H1 (cell line): ENCODE results near the gene TUT4. TPM values are rescaled to one million over a fixed set of nuclear protein-coding genes. Genes with fewer than 3 reads are reported as not detected.

ENCODE experiments used
- CTCF ChIA-PET: fragments of 300-600 bp; sonication (Branson Sonifier 250); formaldehyde crosslinking; loops from one replicate; lab custom pipeline; 2021; ENCODE audit not compliant: partially characterized antibody; lab: Charles Lee
- POLR2A ChIA-PET: fragments of 300-600 bp; sonication (Branson Sonifier 250); formaldehyde crosslinking; loops from one replicate; lab custom pipeline; 2021; ENCODE audit warnings: inconsistent platforms; ENCODE audit not compliant: partially characterized antibody; lab: Charles Lee
- DNase-seq, 2 experiments: peaks; one replicate each; pipeline versions ENCODE4 v3.0.0 to v3.0.0-alpha.2; 2010 to 2022; ENCODE audit warnings: low spot score in 2 of 2, low read depth in 1 of 2, mixed read lengths in 1 of 2
- FAIRE-seq: peaks from 2 replicates; lab custom pipeline; 2011; peaks lifted over from hg19 to GRCh38; lab: Jason Lieb, UNC
- H2AFZ ChIP-seq: 2 replicates; pipeline ENCODE4 v1.8.1; 2012; ENCODE audit warnings: low read length, inconsistent platforms
- H2AK5ac ChIP-seq: 2 replicates; pipeline ENCODE4 v1.6.1; 2013; ENCODE audit warnings: low read depth, low read length
- H2BK120ac ChIP-seq: replicated peaks from 2 replicates; pipeline ENCODE3; 2013; ENCODE audit warnings: low read depth, low read length, inconsistent platforms
- H2BK12ac ChIP-seq: 2 replicates; pipeline ENCODE4 v1.6.1; 2013; ENCODE audit warnings: low read depth, low read length
- H2BK15ac ChIP-seq: 2 replicates; pipeline ENCODE4 v1.6.1; 2013; ENCODE audit warnings: low read length
- H2BK20ac ChIP-seq: 2 replicates; pipeline ENCODE4 v1.6.1; 2013; ENCODE audit warnings: low read length
- H2BK5ac ChIP-seq: 2 replicates; pipeline ENCODE4 v1.6.1; 2013; ENCODE audit warnings: low read depth, low read length
- H3K14ac ChIP-seq: 2 replicates; pipeline ENCODE4 v1.6.1; 2013; ENCODE audit warnings: inconsistent platforms; ENCODE audit not compliant: insufficient read length
- H3K18ac ChIP-seq: 2 replicates; pipeline ENCODE4 v1.6.1; 2013; ENCODE audit warnings: low read length; ENCODE audit errors: extremely low read depth
- H3K23ac ChIP-seq: 2 replicates; pipeline ENCODE4 v1.6.1; 2013; ENCODE audit warnings: inconsistent platforms; ENCODE audit not compliant: insufficient read length
- H3K23me2 ChIP-seq: 2 replicates; pipeline ENCODE4 v1.6.1; 2013; ENCODE audit warnings: low read depth, low read length
- H3K27ac ChIP-seq: 2 replicates; pipeline ENCODE4 v1.6.1; 2011; ENCODE audit warnings: low read depth, low read length, inconsistent platforms
- H3K27me3 ChIP-seq, 4 experiments: replicated peaks in 1 of 4; 1 replicate in 1 of 4; 2 replicates in 3 of 4; pipeline versions ENCODE4 v1.6.1 to v1.8.1; 2011 to 2013; ENCODE audit warnings: low read length in 3 of 4, mild to moderate bottlenecking in 3 of 4, inconsistent platforms in 2 of 4, mixed read lengths in 2 of 4, moderate library complexity in 1 of 4; ENCODE audit not compliant: control insufficient read depth in 3 of 4, insufficient read depth in 3 of 4; ENCODE audit errors: extremely low read depth in 1 of 4
- H3K36me3 ChIP-seq, 4 experiments: 2 replicates each; pipeline versions ENCODE4 v1.6.1 to v1.8.1; 2011 to 2013; ENCODE audit warnings: mild to moderate bottlenecking in 4 of 4, low read length in 3 of 4, moderate library complexity in 2 of 4, control low read depth in 1 of 4, inconsistent platforms in 1 of 4; ENCODE audit not compliant: insufficient read depth in 4 of 4, control insufficient read depth in 2 of 4
- H3K4ac ChIP-seq: replicated peaks from 2 replicates; pipeline ENCODE3; 2013; ENCODE audit warnings: low read length, low read depth, mixed read lengths, inconsistent platforms; ENCODE audit not compliant: insufficient read length
- H3K4me1 ChIP-seq, 4 experiments: replicated peaks in 1 of 4; 1 replicate in 1 of 4; 2 replicates in 3 of 4; pipeline versions ENCODE4 v1.6.1 to v1.8.1; 2011 to 2013; ENCODE audit warnings: low read length in 3 of 4, inconsistent platforms in 2 of 4, mixed read lengths in 1 of 4; ENCODE audit not compliant: insufficient read depth in 4 of 4, control insufficient read depth in 3 of 4
- H3K4me2 ChIP-seq, 2 experiments: 2 replicates each; pipeline versions ENCODE4 v1.6.1 to v1.8.1; 2011 to 2013; ENCODE audit warnings: low read depth in 2 of 2, low read length in 2 of 2, control low read depth in 1 of 2, inconsistent platforms in 1 of 2, mild to moderate bottlenecking in 1 of 2; ENCODE audit not compliant: insufficient read depth in 1 of 2
- H3K4me3 ChIP-seq, 4 experiments: fragments of 200-600, 300-600 bp in 1 of 4; sonication (generic), shearing (Covaris generic), sonication (Bioruptor Twin) in 1 of 4; 2 replicates each; pipeline versions ENCODE4 v1.5.1 to v1.8.1; 2011 to 2016; ENCODE audit warnings: low read length in 4 of 4, low read depth in 3 of 4, control low read depth in 2 of 4, inconsistent platforms in 2 of 4, mild to moderate bottlenecking in 2 of 4, mixed read lengths in 1 of 4, moderate library complexity in 1 of 4; ENCODE audit not compliant: insufficient read depth in 2 of 4; ENCODE audit errors: extremely low read depth in 1 of 4
- H3K56ac ChIP-seq: replicated peaks from 2 replicates; pipeline ENCODE3; 2013; ENCODE audit warnings: low read depth, mild to moderate bottlenecking, mixed read lengths, low read length, inconsistent platforms; ENCODE audit not compliant: insufficient read length
- H3K79me1 ChIP-seq: 2 replicates; pipeline ENCODE4 v1.6.1; 2013; ENCODE audit warnings: low read depth, low read length, control low read depth
- H3K79me2 ChIP-seq, 2 experiments: 2 replicates each; pipeline versions ENCODE4 v1.6.1 to v1.8.1; 2012 to 2013; ENCODE audit warnings: low read length in 2 of 2, mild to moderate bottlenecking in 2 of 2, inconsistent platforms in 1 of 2; ENCODE audit not compliant: insufficient read depth in 2 of 2, control insufficient read depth in 1 of 2
- H3K9ac ChIP-seq, 4 experiments: replicated peaks in 1 of 4; 1 replicate in 1 of 4; 2 replicates in 3 of 4; pipeline versions ENCODE4 v1.6.1 to v1.8.1; 2011 to 2013; ENCODE audit warnings: low read depth in 3 of 4, low read length in 3 of 4, control low read depth in 2 of 4, mild to moderate bottlenecking in 2 of 4, moderate library complexity in 2 of 4, inconsistent platforms in 1 of 4; ENCODE audit errors: extremely low read depth in 1 of 4
- H3K9me3 ChIP-seq, 2 experiments: 2 replicates each; pipeline versions ENCODE4 v1.6.1 to v1.8.1; 2012 to 2013; ENCODE audit warnings: mild to moderate bottlenecking in 2 of 2, moderate library complexity in 2 of 2, control low read depth in 1 of 2, inconsistent platforms in 1 of 2, low read depth in 1 of 2, low read length in 1 of 2, mixed read lengths in 1 of 2; ENCODE audit not compliant: insufficient read depth in 2 of 2
- H4K20me1 ChIP-seq, 2 experiments: replicated peaks in 1 of 2; 2 replicates each; pipeline versions ENCODE3 to v1.8.1; 2011 to 2013; ENCODE audit warnings: inconsistent platforms in 2 of 2, low read length in 2 of 2, mild to moderate bottlenecking in 1 of 2; ENCODE audit not compliant: insufficient read depth in 2 of 2, control insufficient read depth in 1 of 2
- H4K5ac ChIP-seq: 2 replicates; pipeline ENCODE4 v1.6.1; 2013; ENCODE audit warnings: low read length, low read depth, mixed read lengths, inconsistent platforms; ENCODE audit not compliant: insufficient read length
- H4K8ac ChIP-seq: 2 replicates; pipeline ENCODE4 v1.8.0; 2013; ENCODE audit warnings: mild to moderate bottlenecking, moderate library complexity, low read length, inconsistent platforms; ENCODE audit not compliant: insufficient read depth; ENCODE audit errors: extremely low read depth
- H4K91ac ChIP-seq: replicated peaks from 2 replicates; pipeline ENCODE3; 2013; ENCODE audit warnings: low read length, mixed read lengths, inconsistent platforms; ENCODE audit not compliant: insufficient read length
- CBX5 ChIP-seq: fragments of 300-800, 300-1000 bp; sonication (generic); IDR thresholded peaks from 2 replicates; pipeline ENCODE4 v1.7.1; 2016; ENCODE audit warnings: antibody characterized with exemption, low read length, low read depth
- CBX8 ChIP-seq: fragments of 300-800, 300-1000 bp; sonication (generic); IDR thresholded peaks from 2 replicates; pipeline ENCODE4 v1.7.1; 2016; ENCODE audit warnings: low read depth, low read length, borderline replicate concordance
- FOSL1 ChIP-seq: IDR thresholded peaks from 2 replicates; pipeline ENCODE4 v1.6.1; 2011; ENCODE audit warnings: mild to moderate bottlenecking, low read depth, low read length, moderate library complexity; ENCODE audit not compliant: insufficient read depth
- MAFK ChIP-seq: IDR thresholded peaks from 2 replicates; pipeline ENCODE4 v1.6.1; 2012; ENCODE audit warnings: low read depth, mild to moderate bottlenecking, improper control_type of control experiment, low read length
- POU5F1 ChIP-seq: IDR thresholded peaks from 2 replicates; pipeline ENCODE4 v1.6.1; 2011; ENCODE audit warnings: low read depth, mild to moderate bottlenecking, low read length, moderate library complexity
- RBBP5 ChIP-seq: IDR thresholded peaks from 2 replicates; pipeline ENCODE4 v1.7.1; 2012; ENCODE audit warnings: low read depth, mild to moderate bottlenecking, inconsistent platforms, low read length, moderate library complexity, borderline replicate concordance
- RFX5 ChIP-seq: IDR thresholded peaks from 2 replicates; pipeline ENCODE4 v1.6.1; 2011; ENCODE audit warnings: low read depth, low read length, improper control_type of control experiment, borderline replicate concordance
- SAP30 ChIP-seq: fragments of 300-600 bp; sonication (generic); IDR thresholded peaks from 2 replicates; pipeline ENCODE4 v1.7.1; 2012; ENCODE audit warnings: low read length, moderate library complexity, mild to moderate bottlenecking, inconsistent platforms; ENCODE audit not compliant: insufficient read depth, insufficient replicate concordance
- SP1 ChIP-seq: IDR thresholded peaks from 2 replicates; pipeline ENCODE4 v1.6.1; 2011; ENCODE audit warnings: low read depth, low read length
- SRF ChIP-seq: IDR thresholded peaks from 2 replicates; pipeline ENCODE4 v1.6.1; 2011; ENCODE audit warnings: mild to moderate bottlenecking, low read depth, low read length, moderate library complexity
- YY1 ChIP-seq: IDR thresholded peaks from 2 replicates; pipeline ENCODE4 v1.6.1; 2011; ENCODE audit warnings: low read depth, mild to moderate bottlenecking, low read length
- ZNF274 ChIP-seq: IDR thresholded peaks from 2 replicates; pipeline ENCODE4 v1.7.0; 2012; ENCODE audit warnings: low read length, borderline replicate concordance; ENCODE audit errors: extremely low read depth
- WGBS, 2 experiments: shearing (Covaris generic) in 1 of 2; methylation state at CpG; one replicate each; pipeline versions ENCODE4 v1.1.6 to v1.1.7; 2013 to 2015; ENCODE audit warnings: low lambda C conversion rate in 2 of 2, mixed read lengths in 2 of 2, inconsistent platforms in 1 of 2, low coverage in 1 of 2, missing lambda C conversion rate in 1 of 2; ENCODE audit not compliant: insufficient replicate concordance in 2 of 2, insufficient coverage in 1 of 2, insufficient read length in 1 of 2; ENCODE audit errors: extremely low coverage in 1 of 2, missing lambda C conversion rate in 1 of 2; 5-methylcytosine and 5-hydroxymethylcytosine counted together
- polyA plus RNA-seq, 7 experiments: library from polyadenylated mRNA; depleted of rRNA in 3 of 7; stranded (reverse) in 5 of 7; unstranded in 2 of 7; fragments of >200 nt in 5 of 7; fragments of 200-250 nt in 2 of 7; gene quantifications; 1 replicate in 5 of 7; 2 replicates in 1 of 7; 4 replicates in 1 of 7; pipeline versions ENCODE4 v1.2.1 to v1.2.3, GENCODE V29; 2011 to 2013; ENCODE audit warnings: missing spikeins in 2 of 7, mixed read lengths in 2 of 7
- total RNA-seq: library from RNA; stranded (reverse); fragmentation: NEBNext Ultra II Directional; extraction: Animal tissue kit (Norgen Biotek cat#: 25700); gene quantifications from 2 replicates; pipeline ENCODE4 v1.2.1, GENCODE V29; 2021
- TF ChIP-seq, protein P1 (sequence below): IDR thresholded peaks from 2 replicates; pipeline ENCODE4 v1.6.1; 2012; ENCODE audit warnings: low read length, inconsistent platforms

The TUT4 gene
- total and polyA plus RNA-seq, 2 of the 8 experiments (the other 6 are each of a cell fraction or from before 2014, with no cell fraction given): 54.5 to 63.3 TPM

DNA sequence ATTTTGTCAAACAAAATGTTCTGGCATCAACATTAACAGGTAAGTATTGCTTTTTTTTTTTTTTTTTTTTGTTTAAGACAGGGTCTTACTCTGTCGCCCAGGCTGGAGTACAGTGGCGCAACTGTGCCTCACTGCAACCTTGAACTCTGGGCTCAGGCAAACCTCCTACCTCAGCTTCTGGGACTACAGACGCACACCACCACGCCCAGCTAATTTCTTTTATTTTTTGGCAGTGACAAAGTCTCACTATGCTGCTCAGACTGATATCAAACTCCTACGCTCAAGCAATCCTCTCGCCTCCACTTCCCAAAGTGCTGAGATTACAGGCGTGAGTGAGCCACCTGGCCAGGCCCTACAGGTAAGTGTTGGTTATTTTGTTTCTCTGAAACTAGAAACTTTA is 2.4 kb downstream of the TUT4 start:
- Histone ChIP-seq H3K4me3 (no peak overlapping the region; a peak in 1 of 8 replicates), H3K36me3 (no peaks in the 10 kb centered on the region), H2BK5ac (no peak overlapping the region), H4K5ac (no peak overlapping the region), H3K18ac (no peak overlapping the region), H3K9ac (no peak overlapping the region), H3K27ac (no peak overlapping the region), H2BK15ac (no peak overlapping the region), H2AK5ac (no peak overlapping the region), H3K56ac (no peak overlapping the region), H3K9me3 (no peaks in the 10 kb centered on the region), H4K8ac (no peak overlapping the region), H3K23ac (no peak overlapping the region), H2AFZ (no peak overlapping the region), H4K91ac (no peak overlapping the region), H2BK12ac (no peak overlapping the region), H3K23me2 (peaks cover 16% of the 10 kb centered on the region), H4K20me1 (peaks cover 5 to 9% of the 10 kb centered on the region in 2 experiments), H2BK120ac (no peak overlapping the region), H3K4ac (no peak overlapping the region), H3K27me3 (no peaks in the 10 kb centered on the region), H3K4me2 (no peak overlapping the region), H3K79me2 (peaks cover 18 to 70% of the 10 kb centered on the region in 2 experiments; a peak in 3 of 4 replicates), H3K14ac (no peak overlapping the region), H3K4me1 (peaks cover 3 to 11% (median 9%) of the 10 kb centered on the region in 4 experiments; a peak in 5 of 7 replicates), H2BK20ac (no peak overlapping the region), H3K79me1 (peaks cover 3% of the 10 kb centered on the region; the same call in 1 of the 2 replicates)
- whole genome bisulfite sequencing, 2 experiments: 77% methylated on average over 6 of the region's 7 CpGs; no CpG with 5 or more reads in 1 of the 2 experiments
- DNase-seq (no peak), FAIRE-seq (no peak)
- ChIA-PET POLR2A (interaction anchor here (0.9 kb wide), 1 partner anchor 15 kb away, joined by 3 read pairs; no protein-coding TSS in a partner anchor), CTCF (no interaction called here)
- no peak for TF ChIP-seq SRF
- no peak for TF ChIP-seq FOSL1
- no peak for TF ChIP-seq RFX5
- no peak for TF ChIP-seq SP1
- TF ChIP-seq MAFK: no peak
- TF ChIP-seq CBX5: no peak
- no peak for TF ChIP-seq RBBP5
- no peak for TF ChIP-seq POU5F1
- TF ChIP-seq YY1: no peak
- no peak for TF ChIP-seq SAP30
- no peak for TF ChIP-seq ZNF274
- TF ChIP-seq, protein P1, sequence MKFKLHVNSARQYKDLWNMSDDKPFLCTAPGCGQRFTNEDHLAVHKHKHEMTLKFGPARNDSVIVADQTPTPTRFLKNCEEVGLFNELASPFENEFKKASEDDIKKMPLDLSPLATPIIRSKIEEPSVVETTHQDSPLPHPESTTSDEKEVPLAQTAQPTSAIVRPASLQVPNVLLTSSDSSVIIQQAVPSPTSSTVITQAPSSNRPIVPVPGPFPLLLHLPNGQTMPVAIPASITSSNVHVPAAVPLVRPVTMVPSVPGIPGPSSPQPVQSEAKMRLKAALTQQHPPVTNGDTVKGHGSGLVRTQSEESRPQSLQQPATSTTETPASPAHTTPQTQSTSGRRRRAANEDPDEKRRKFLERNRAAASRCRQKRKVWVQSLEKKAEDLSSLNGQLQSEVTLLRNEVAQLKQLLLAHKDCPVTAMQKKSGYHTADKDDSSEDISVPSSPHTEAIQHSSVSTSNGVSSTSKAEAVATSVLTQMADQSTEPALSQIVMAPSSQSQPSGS: no peak
- no peak for TF ChIP-seq CBX8
